Ascending aorta (tissue), 2 donors: ENCODE data around the gene FNIP2. TPM values are rescaled to one million over a fixed set of nuclear protein-coding genes. Genes with fewer than 3 reads are reported as not detected.

ENCODE experiments used
- DNase-seq, 2 donors: peaks; one replicate each; pipeline ENCODE4 v3.0.0-alpha.2; 2019; ENCODE audit warnings: low spot score in 2 of 2
- H3K27ac ChIP-seq, 2 donors: fragments of 200-600 bp; sonication (generic); one replicate each; pipeline ENCODE4 v1.5.1; 2016 to 2017; ENCODE audit warnings: mild to moderate bottlenecking in 1 of 2
- H3K27me3 ChIP-seq: fragments of 200-600 bp; sonication (generic); one replicate; pipeline ENCODE4 v1.5.1; 2017
- H3K36me3 ChIP-seq, 2 donors: fragments of 200-600 bp; sonication (generic); one replicate each; pipeline ENCODE4 v1.5.1; 2016
- H3K4me1 ChIP-seq, 2 donors: fragments of 200-600 bp; sonication (generic); one replicate each; pipeline ENCODE4 v1.5.1; 2016 to 2017; ENCODE audit warnings: mild to moderate bottlenecking in 1 of 2
- H3K4me3 ChIP-seq, 2 donors: fragments of 200-600 bp; sonication (generic); one replicate each; pipeline ENCODE4 v1.5.1; 2016 to 2017; ENCODE audit warnings: mild to moderate bottlenecking in 1 of 2
- H3K9me3 ChIP-seq, 2 donors: fragments of 200-600 bp; sonication (generic); one replicate each; pipeline ENCODE4 v1.5.1; 2016
- intact Hi-C: fragments of 100-400 bp; cut with DNase I; formaldehyde crosslinking; loops from one replicate; pipeline ENCODE4 v1.15.1; 2023
- total RNA-seq: library from RNA; depleted of rRNA; stranded (reverse); fragments of >200 nt; gene quantifications from one replicate; pipeline ENCODE4 v1.1.0, GENCODE V29; 2016
- TF ChIP-seq, protein P1 (sequence below), 3 experiments: fragments of 200-600 bp in 2 of 3; fragments of 450-650 bp in 1 of 3; sonication (generic) in 2 of 3; IDR thresholded peaks; one replicate each; pipeline ENCODE4 v1.5.1; 2016 to 2019; ENCODE audit warnings: antibody characterized with exemption in 3 of 3, mild to moderate bottlenecking in 1 of 3, moderate library complexity in 1 of 3

The FNIP2 gene
- total RNA-seq, 1 donor from 2014 or later: 44.1 TPM

DNA sequence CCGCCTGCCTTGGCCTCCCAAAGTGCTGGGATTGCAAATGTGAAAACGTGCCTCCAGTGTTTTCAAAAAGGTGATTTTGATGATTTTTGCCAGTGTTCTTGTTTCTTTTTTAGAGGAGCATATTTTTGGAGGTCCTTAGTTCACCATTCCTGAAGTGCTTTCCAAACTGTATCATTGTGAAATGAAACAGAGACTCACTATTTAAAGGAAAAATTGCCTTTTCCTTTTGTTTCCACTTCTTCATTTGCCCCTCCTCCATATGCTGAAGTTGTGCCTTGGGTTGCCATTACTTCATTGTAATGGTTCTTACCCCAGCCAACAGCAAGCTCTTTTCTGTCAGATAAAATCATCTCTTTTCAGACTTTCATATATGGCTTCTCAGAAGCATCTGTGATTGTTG, 164.4 kb downstream of the FNIP2 start:
- DNase-seq: no peak
- Histone ChIP-seq H3K4me1 (peaks cover 0 to 2% of the 10 kb centered on the region in 2 donors), H3K9me3 (no peaks in the 10 kb centered on the region), H3K27ac (no peak overlapping the region), H3K4me3 (no peak overlapping the region), H3K27me3 (no peaks in the 10 kb centered on the region), H3K36me3 (no peaks in the 10 kb centered on the region)
- TF ChIP-seq, protein P1, sequence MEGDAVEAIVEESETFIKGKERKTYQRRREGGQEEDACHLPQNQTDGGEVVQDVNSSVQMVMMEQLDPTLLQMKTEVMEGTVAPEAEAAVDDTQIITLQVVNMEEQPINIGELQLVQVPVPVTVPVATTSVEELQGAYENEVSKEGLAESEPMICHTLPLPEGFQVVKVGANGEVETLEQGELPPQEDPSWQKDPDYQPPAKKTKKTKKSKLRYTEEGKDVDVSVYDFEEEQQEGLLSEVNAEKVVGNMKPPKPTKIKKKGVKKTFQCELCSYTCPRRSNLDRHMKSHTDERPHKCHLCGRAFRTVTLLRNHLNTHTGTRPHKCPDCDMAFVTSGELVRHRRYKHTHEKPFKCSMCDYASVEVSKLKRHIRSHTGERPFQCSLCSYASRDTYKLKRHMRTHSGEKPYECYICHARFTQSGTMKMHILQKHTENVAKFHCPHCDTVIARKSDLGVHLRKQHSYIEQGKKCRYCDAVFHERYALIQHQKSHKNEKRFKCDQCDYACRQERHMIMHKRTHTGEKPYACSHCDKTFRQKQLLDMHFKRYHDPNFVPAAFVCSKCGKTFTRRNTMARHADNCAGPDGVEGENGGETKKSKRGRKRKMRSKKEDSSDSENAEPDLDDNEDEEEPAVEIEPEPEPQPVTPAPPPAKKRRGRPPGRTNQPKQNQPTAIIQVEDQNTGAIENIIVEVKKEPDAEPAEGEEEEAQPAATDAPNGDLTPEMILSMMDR (IDR thresholded peaks at IDR 0.05): no peak
- intact Hi-C loops: no loop called here

DNA sequence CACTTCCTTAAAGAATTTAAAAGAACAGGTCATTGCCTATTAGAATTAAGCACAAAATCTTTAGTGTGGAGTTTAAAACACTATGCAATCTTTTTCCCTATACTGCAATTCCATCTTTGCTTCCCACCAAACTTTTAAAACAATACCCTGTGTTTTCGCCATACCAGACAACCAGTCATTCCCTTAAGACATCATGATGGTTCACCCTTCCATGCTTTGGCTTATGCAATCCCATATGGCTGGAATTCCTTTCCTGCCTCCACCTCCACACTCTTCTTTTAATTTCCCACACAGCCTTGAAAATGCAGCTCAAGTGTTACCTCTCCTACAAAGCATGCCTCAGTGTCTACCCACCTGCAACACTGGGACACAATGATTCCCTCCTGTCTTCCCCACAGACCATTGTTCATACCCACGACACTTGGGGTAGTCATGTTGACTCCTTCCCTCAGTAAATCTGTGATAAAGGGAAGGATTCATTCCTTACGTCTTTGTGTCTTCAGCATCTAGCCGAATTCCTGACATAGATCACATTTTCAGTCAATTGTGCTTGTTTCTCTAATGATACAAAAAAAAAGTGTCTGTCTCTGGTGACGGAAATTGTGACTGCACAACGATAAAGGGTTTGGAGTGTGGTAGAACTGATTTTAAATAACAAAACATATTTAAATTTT, 166.3 kb downstream of the FNIP2 start:
- Histone ChIP-seq H3K4me3 (no peak overlapping the region), H3K9me3 (no peaks in the 10 kb centered on the region), H3K36me3 (no peaks in the 10 kb centered on the region), H3K27me3 (no peaks in the 10 kb centered on the region), H3K4me1 (peaks cover 0 to 2% of the 10 kb centered on the region in 2 donors), H3K27ac (no peak overlapping the region)
- TF ChIP-seq, protein P1 (IDR thresholded peaks at IDR 0.05): no peak
- no peak for DNase-seq
- intact Hi-C loops: no loop called here

DNA sequence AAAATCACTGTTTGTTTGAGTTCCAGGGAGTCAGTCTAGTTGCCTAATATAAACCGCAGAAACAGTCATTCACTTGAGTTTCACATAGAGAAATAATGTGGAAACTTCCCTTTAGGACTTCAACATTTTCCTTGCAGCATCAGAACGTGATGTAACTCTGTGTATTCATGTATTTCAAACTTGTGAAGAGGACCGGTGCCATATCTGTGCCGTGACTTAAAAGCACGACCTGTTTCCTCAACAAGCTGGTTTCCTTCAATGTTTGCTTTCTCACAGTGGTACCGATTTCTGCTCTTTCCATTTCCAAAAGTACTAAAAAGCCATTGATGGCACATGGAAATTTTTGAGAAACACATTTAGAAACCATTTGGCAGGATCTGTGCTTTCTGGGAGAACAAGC, 167.4 kb downstream of the FNIP2 start:
- no peak overlapping the region for H3K4me3 ChIP-seq
- intact Hi-C loops: no loop called here
- H3K27ac ChIP-seq: no peak overlapping the region

DNA sequence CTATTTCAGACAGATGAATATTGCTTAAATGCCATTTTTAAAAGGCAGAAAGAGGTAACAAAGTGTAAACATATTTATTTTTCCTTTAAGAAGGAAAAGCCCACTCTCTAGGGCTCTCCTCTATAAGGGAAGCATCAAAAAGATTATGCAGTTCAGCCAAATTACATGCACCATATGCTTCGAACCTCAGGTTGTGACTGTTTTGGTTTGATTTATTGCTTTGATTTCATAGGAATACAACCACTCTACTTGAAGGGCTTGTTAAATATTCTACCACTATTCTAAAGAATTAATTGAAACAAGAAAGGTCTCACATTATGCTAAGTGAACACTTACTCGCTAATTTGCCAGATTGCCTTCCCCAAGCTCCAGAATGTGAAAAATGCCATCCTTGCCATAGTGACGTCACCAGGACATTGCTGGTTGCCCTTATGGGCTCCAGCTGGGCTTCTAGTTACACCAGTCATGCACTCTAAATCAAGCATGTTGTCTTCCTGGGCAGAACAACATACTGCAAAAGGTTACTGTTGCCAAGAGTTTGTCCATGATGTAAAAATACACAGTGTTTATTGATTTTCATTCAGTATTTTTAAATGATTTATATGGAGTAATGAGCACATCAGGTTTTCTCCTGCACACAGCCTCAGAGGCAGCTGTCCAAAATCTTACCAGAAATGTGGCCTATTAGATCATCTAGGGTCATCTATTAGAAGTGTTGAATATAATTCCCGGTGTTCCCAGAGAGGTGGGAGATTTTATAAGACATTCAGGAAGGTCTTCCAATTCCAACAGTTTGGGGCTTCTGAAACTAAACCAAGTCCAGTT, 169.6 kb downstream of the FNIP2 start:
- no peak overlapping the region for H3K27ac ChIP-seq
- intact Hi-C loops: no loop called here
- no peaks in the 10 kb centered on the region for H3K27me3 ChIP-seq
- H3K4me1 ChIP-seq: no peaks in the 10 kb centered on the region
- no peaks in the 10 kb centered on the region for H3K9me3 ChIP-seq
- no peak overlapping the region for H3K4me3 ChIP-seq
- TF ChIP-seq, protein P1 (IDR thresholded peaks at IDR 0.05): no peak
- DNase-seq: no peak
- no peaks in the 10 kb centered on the region for H3K36me3 ChIP-seq

More for the DNA sequence above, 167.4 kb downstream of the FNIP2 start:
- Histone ChIP-seq H3K9me3 (no peaks in the 10 kb centered on the region), H3K36me3 (no peaks in the 10 kb centered on the region), H3K27me3 (no peaks in the 10 kb centered on the region), H3K4me1 (peaks cover 0 to 2% of the 10 kb centered on the region in 2 donors)
- no peak for DNase-seq
- TF ChIP-seq, protein P1 (IDR thresholded peaks at IDR 0.05): no peak

DNA sequence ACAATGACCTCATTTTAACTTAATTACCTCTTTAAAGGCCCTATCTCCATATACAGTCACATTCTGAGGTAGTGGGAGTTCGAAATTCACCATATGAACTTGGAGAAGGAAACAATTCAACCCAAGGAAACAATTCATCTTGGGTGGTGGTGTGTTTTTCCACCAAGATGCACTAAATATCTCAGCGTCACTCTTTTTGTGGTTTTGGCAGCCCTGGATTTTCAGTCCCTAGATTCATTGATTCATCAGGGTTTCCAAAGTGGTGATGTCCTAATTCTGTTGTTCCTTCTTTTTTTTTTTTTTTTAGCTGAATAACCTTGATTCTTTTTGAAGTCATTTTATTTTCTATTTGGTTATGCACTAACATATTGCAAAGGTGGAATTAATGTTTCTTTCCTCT, 171.4 kb downstream of the FNIP2 start:
- H3K9me3 ChIP-seq: no peaks in the 10 kb centered on the region
- H3K4me1 ChIP-seq: no peaks in the 10 kb centered on the region
- intact Hi-C loops: no loop called here
- no peaks in the 10 kb centered on the region for H3K36me3 ChIP-seq
- no peak for DNase-seq
- H3K27me3 ChIP-seq: no peaks in the 10 kb centered on the region
- no peak overlapping the region for H3K4me3 ChIP-seq
- H3K27ac ChIP-seq: no peak overlapping the region
- TF ChIP-seq, protein P1 (IDR thresholded peaks at IDR 0.05): no peak
